Thyroid gland (tissue), 4 donors: ENCODE results near the gene MBD6. TPM values are rescaled to one million over a fixed set of nuclear protein-coding genes. Genes with fewer than 3 reads are reported as not detected.

Experiments
- DNase-seq, 2 donors: peaks; one replicate each; pipeline ENCODE4 v3.0.0-alpha.2; 2019
- H3K27ac ChIP-seq, 3 donors: fragments of 200-600 bp; sonication (generic); 1 replicate in 2 of 3; 2 replicates in 1 of 3; pipeline ENCODE4 v1.5.1; 2016 to 2019; ENCODE audit warnings: mild to moderate bottlenecking in 1 of 3, moderate library complexity in 1 of 3
- H3K27me3 ChIP-seq: fragments of 200-600 bp; sonication (generic); one replicate; pipeline ENCODE4 v1.5.1; 2019
- H3K36me3 ChIP-seq, 2 donors: fragments of 200-600 bp; sonication (generic); one replicate each; pipeline ENCODE4 v1.5.1; 2016 to 2019
- H3K4me1 ChIP-seq, 2 donors: fragments of 200-600 bp; sonication (generic); one replicate each; pipeline ENCODE4 v1.5.1; 2017 to 2019
- H3K4me3 ChIP-seq, 3 donors: fragments of 200-600 bp; sonication (generic); replicated peaks in 1 of 3; 1 replicate in 2 of 3; 2 replicates in 1 of 3; pipeline ENCODE4 v1.5.1; 2016; ENCODE audit warnings: mild to moderate bottlenecking in 1 of 3
- H3K9me3 ChIP-seq: fragments of 200-600 bp; sonication (generic); one replicate; pipeline ENCODE4 v1.5.1; 2017
- POLR2A ChIP-seq, 2 donors: fragments of 450-650 bp; IDR thresholded peaks; one replicate each; pipeline ENCODE4 v1.6.1; 2017; ENCODE audit warnings: antibody characterized with exemption in 2 of 2, mild to moderate bottlenecking in 2 of 2, moderate library complexity in 1 of 2
- WGBS, 2 donors: methylation state at CpG; one replicate each; pipeline ENCODE4 v1.1.5; 2017; 5-methylcytosine and 5-hydroxymethylcytosine counted together
- intact Hi-C: fragments of 100-400 bp; cut with DNase I; formaldehyde crosslinking; loops from one replicate; pipeline ENCODE4 v1.15.1; 2023
- total RNA-seq, 4 donors: library from RNA; depleted of rRNA; stranded (reverse); fragments of >200 nt; gene quantifications; one replicate each; pipeline ENCODE4 v1.2.3, GENCODE V29; 2016
- TF ChIP-seq, protein P1 (sequence below), 6 experiments: fragments of 200-600 bp in 3 of 6; fragments of 450-650 bp in 3 of 6; sonication (generic) in 3 of 6; IDR thresholded peaks; one replicate each; pipeline ENCODE4 v1.5.1; 2016 to 2019; ENCODE audit warnings: antibody characterized with exemption in 6 of 6, mild to moderate bottlenecking in 2 of 6, inconsistent platforms in 1 of 6, moderate library complexity in 1 of 6

Gene MBD6
- total RNA-seq, 4 donors from 2014 or later = 18.9 to 59.7 (median 51.9) TPM

DNA sequence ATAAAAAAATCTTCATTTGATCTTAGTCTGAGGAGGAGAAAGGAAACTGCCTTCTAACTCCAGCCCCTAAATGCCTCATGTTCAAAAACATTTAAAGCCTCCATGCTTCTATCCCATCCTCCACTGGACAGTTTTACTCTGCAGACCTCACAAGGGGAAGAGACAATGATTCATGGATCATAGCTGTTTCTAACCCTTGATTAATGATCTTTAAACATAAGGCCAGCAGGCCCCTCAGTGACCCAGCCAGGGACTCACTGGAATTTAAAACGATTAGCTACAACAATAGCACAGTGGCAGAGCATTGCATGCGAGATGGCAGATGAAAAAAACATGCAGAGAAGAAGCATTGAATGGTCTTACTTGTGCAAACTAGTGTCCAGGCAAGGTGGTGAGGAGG, 18.4 kb downstream of the MBD6 start:
- intact Hi-C loops = no loop called here
- no peaks in the 10 kb centered on the region for H3K9me3 ChIP-seq
- 64 to 67% methylated on average over 2 of the region's 2 CpGs for WGBS, 2 donors

DNA sequence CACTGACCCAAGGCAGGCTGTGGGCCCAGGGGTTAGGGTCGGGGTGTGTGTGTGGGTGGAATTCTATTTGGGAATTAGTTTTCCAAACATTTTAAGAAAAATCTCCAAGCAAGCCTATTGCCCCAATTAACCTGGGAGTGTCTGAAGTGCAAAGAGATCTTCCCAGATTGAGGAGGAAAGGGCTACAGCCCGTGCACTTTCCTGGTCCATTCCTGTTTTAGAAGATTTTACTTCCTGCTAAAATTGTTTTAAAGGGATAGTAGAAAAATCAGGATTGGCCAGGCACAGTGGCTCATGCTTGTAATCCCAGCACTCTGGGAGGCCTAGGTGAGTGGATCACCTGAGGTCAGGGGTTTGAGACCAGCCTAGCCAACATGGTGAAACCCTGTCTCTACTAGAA, 19.1 kb downstream of the MBD6 start:
- TF ChIP-seq, protein P1, sequence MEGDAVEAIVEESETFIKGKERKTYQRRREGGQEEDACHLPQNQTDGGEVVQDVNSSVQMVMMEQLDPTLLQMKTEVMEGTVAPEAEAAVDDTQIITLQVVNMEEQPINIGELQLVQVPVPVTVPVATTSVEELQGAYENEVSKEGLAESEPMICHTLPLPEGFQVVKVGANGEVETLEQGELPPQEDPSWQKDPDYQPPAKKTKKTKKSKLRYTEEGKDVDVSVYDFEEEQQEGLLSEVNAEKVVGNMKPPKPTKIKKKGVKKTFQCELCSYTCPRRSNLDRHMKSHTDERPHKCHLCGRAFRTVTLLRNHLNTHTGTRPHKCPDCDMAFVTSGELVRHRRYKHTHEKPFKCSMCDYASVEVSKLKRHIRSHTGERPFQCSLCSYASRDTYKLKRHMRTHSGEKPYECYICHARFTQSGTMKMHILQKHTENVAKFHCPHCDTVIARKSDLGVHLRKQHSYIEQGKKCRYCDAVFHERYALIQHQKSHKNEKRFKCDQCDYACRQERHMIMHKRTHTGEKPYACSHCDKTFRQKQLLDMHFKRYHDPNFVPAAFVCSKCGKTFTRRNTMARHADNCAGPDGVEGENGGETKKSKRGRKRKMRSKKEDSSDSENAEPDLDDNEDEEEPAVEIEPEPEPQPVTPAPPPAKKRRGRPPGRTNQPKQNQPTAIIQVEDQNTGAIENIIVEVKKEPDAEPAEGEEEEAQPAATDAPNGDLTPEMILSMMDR (IDR thresholded peaks at IDR 0.05) = no peak
- no peak for TF ChIP-seq POLR2A (IDR thresholded peaks at IDR 0.05)
- Histone ChIP-seq H3K4me1 (peaks cover 9 to 15% of the 10 kb centered on the region in 2 donors), H3K9me3 (no peaks in the 10 kb centered on the region), H3K27ac (no peak overlapping the region), H3K27me3 (no peaks in the 10 kb centered on the region), H3K4me3 (no peak overlapping the region), H3K36me3 (peaks cover 3 to 14% of the 10 kb centered on the region in 2 donors)
- no peak for DNase-seq
- 86 to 87% methylated on average over 2 of the region's 2 CpGs for WGBS, 2 donors
- intact Hi-C loops = no loop called here

More for the DNA sequence above, 18.4 kb downstream of the MBD6 start:
- Histone ChIP-seq H3K36me3 (peaks cover 3 to 14% of the 10 kb centered on the region in 2 donors), H3K27me3 (no peaks in the 10 kb centered on the region), H3K4me3 (no peak overlapping the region), H3K4me1 (peaks cover 7 to 11% of the 10 kb centered on the region in 2 donors), H3K27ac (no peak overlapping the region)
- DNase-seq = no peak
- TF ChIP-seq, protein P1 (IDR thresholded peaks at IDR 0.05) = no peak
- no peak for TF ChIP-seq POLR2A (IDR thresholded peaks at IDR 0.05)

DNA sequence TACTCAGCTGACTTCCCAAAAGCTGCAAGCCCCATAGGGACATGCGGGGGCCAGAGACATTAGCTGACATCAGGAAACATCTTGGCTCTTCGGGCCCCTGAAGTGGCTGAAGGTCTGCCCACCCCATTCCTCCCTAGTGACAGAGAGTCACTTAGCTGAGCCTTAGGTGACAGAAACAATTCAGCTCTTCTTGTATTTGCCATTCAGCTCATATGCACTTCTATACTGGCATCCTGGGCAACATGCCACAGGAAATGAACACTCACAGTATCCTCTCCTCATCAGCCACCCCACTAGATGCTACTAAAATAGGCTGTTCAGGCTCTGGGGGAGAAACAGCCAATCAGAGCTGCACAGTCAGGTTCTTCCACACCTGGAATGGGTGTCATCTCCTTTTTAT, 21.0 kb downstream of the MBD6 start:
- TF ChIP-seq, protein P1 (IDR thresholded peaks at IDR 0.05) = no peak
- TF ChIP-seq POLR2A (IDR thresholded peaks at IDR 0.05) = no peak
- Histone ChIP-seq H3K9me3 (no peaks in the 10 kb centered on the region), H3K4me3 (no peak overlapping the region), H3K27me3 (no peaks in the 10 kb centered on the region), H3K36me3 (peaks cover 2 to 3% of the 10 kb centered on the region in 2 donors), H3K4me1 (peaks cover 9 to 15% of the 10 kb centered on the region in 2 donors), H3K27ac (no peak overlapping the region)
- 81 to 95% methylated on average over 2 of the region's 2 CpGs for WGBS, 2 donors
- no peak for DNase-seq
- intact Hi-C loops = no loop called here

DNA sequence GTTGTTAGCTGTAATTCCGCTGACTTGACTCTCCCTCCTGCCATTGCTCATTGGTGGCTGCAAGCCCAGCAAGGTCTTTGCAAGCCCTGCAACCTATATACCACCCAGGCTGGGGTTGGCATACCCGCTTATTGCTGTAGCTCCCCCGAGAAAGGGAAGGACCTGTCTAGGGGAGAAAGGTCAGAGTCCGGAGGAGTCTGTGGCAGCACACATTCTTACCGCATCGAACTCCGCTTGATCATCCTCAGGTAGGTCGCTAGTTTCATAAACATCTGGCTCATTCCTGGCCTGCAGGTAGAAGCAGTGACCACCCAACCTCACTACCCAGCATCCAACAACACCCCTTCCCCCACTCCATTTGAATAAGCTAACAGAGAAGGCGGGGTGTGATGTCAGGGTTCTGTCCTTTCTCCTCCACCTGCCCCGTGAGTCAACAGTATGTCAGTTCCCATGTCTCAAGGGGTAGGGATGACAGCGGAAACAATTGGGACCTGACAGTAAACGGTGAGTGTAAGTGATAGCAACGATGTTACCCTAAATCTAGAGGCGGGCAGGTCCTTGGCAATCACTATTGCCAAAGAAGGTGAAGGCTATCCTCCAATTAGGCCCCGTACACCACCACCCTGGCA, 23.3 kb downstream of the MBD6 start:
- Histone ChIP-seq H3K36me3 (no peaks in the 10 kb centered on the region), H3K27me3 (no peaks in the 10 kb centered on the region), H3K4me3 (peak overlapping the region in 2 of 3 donors; percentile 59 to 66), H3K4me1 (peaks cover 12 to 23% of the 10 kb centered on the region in 2 donors), H3K27ac (peak overlapping the region in 2 of 3 donors; percentile 68 to 82), H3K9me3 (no peaks in the 10 kb centered on the region)
- intact Hi-C loops = loop anchor here (2.0 kb wide), 1 partner anchor 57 kb away; the partner anchor contains the start of gene MARS1
- TF ChIP-seq POLR2A (IDR thresholded peaks at IDR 0.05) = no peak
- TF ChIP-seq, protein P1 (IDR thresholded peaks at IDR 0.05) = no peak
- WGBS, 2 donors = 73 to 74% methylated on average over 13 to 15 of the region's 15 CpGs
- no peak for DNase-seq
